HG03060 (cell line): Measurements from ENCODE around the gene CKS1B.

ENCODE experiments used
- ATAC-seq: cut with Tn5 transposase; IDR thresholded peaks from one replicate; pipeline ENCODE4 v1.9.1; 2021; ENCODE audit warnings: low read depth, moderate number of reproducible peaks; ENCODE audit not compliant: unreplicated experiment

Gene CKS1B

DNA sequence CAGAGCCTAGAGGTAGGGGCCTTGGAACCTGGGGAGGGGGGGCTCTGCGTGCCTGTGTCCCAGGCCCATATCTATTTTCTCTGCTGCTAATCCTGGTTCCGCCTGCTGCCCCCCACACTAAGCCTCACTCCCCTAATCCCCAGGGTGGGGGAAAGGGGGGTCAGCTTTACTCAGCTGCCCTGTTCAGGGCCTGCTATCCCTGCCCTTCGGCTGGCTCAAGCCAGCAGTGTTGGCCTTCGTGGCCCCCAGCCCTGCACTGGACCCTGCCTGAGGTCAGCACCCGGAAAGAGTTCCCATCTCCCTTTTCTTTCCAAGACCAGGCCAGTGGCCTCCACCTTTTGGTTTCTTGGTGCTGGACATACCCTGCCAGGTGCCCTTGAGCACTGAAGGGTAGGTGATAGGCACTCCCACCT lies 36.5 kb downstream of the CKS1B start:
- no peak for ATAC-seq

DNA sequence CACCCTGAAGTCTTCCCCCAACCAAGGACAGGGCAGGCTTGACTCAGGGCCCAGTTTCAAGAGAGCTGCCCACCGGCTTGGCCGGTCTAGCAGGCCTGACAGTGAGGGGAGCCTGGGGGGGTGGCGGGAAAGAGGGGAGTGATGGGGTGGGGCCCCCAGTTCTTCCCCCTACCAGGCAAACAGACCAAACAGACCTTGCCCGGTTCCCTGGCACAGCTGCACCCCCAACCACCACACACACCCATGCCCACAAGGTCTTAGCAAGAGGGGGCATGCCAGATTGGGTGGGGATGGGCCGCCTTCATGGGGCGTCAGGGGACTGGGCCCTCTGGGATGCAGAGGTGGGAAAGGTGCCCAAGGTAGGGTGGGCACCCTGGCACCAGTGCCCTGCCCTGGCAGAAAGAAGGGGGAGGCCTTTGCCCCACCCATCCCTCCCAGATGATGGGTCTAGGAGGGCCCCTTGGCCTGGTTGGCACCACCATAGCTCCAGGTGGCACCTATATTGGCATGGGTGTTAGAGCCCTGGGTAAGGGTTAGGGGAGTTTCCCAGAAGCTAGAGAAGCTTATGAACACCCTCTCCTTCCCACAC lies 37.0 kb downstream of the CKS1B start:
- ATAC-seq, result no peak

DNA sequence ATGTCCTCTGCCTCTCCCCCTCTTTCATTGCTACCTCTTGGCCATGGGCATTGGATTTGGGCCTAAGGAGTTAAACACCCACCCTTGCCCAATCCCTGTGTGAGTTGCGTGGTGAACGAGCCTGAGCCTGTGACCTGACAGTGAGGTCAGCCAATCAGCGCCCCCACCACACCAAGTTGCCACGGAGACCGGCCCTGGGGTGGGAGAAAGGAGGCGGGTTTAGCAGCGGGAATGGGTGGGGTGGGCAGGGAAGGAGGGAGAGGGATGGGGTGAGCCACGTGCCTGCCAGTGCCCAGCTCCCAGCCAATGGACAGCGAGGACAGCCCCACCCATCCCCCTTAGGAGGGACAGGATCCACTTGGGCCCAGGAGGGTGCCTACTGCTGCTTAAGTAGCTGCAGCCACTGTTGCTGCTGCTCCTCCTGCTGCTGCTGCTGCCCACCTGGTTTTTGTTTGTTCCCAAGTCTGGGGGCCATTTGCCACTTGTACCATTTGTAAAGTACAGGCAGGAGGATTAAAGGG lies 37.6 kb downstream of the CKS1B start:
- ATAC-seq, result no peak

DNA sequence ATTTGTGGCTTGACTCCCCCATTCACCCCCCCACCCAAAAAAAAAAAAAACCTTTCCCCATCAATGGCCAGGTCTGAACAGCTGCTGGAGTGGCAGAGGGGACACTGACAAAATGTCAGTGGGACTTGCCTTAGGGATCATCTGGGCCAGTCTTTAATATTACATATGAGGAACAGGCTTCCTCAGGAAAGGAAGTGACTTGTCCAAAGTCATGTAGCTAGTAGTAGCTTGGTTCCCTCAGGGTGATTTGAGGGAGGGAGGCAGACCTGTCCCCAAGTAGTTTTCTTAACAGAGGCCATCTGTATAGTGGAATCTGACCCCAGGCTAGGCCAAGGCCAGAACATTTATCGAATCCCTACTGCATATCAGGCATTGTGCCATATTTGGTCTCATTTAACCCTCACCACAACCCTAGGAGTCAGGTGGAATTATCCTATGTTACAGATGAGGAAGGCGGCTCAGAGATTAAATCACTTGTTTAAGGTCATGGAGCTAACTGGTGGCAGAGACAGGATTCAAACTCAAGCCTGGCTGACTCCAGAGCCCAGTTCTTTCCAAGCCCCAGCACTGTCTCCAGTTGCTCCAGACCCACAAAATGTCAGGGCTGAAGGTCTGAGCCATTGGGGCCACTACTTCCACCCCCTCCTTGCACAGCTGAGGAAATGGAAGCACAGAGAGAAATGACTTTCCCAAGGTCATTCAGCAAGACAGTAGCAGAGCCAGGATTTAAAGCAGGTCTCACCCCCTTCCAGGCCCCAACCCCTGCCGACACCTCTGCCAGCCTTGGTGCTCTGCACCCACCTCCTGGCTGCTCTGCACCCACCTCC lies 38.5 kb downstream of the CKS1B start:
- no peak for ATAC-seq

DNA sequence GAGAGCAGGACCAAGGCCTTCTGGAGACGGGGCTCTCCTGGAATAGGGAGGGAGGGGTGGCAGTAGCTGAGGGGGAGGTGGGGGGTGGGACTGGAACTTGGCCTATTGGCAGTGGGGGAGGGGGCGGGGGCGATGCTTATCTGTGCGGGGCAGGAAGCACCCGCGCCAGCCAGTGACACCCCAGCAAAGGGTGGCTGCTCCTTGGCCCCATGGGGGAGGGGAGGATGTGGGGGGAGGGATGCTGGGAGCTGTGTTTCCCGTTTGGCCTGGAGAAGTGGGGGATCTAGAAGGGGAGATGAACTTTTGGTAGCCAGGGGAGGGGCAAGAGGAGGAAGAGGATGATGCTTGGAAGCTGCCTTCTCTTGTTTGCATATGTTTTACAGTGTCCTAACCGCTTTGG lies 39.2 kb downstream of the CKS1B start:
- no peak for ATAC-seq

DNA sequence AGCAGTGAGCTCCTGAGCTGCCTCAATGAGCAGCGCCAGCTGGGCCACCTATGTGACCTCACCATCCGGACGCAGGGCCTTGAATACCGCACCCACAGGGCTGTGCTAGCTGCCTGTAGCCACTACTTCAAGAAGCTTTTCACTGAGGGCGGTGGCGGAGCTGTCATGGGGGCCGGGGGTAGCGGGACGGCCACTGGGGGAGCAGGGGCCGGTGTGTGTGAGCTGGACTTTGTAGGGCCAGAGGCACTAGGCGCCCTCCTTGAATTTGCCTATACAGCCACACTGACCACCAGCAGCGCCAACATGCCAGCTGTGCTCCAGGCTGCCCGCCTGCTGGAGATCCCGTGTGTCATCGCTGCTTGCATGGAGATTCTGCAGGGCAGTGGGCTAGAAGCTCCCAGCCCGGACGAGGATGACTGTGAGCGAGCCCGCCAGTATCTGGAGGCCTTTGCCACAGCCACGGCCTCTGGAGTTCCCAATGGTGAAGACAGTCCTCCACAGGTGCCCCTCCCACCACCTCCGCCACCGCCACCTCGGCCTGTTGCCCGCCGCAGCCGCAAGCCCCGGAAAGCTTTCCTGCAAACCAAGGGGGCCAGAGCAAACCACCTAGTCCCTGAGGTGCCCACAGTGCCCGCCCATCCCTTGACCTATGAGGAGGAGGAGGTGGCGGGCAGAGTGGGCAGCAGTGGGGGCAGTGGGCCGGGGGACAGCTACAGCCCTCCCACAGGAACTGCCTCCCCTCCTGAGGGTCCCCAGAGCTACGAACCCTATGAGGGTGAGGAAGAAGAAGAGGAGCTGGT lies 40.4 kb downstream of the CKS1B start:
- ATAC-seq, result no peak

DNA sequence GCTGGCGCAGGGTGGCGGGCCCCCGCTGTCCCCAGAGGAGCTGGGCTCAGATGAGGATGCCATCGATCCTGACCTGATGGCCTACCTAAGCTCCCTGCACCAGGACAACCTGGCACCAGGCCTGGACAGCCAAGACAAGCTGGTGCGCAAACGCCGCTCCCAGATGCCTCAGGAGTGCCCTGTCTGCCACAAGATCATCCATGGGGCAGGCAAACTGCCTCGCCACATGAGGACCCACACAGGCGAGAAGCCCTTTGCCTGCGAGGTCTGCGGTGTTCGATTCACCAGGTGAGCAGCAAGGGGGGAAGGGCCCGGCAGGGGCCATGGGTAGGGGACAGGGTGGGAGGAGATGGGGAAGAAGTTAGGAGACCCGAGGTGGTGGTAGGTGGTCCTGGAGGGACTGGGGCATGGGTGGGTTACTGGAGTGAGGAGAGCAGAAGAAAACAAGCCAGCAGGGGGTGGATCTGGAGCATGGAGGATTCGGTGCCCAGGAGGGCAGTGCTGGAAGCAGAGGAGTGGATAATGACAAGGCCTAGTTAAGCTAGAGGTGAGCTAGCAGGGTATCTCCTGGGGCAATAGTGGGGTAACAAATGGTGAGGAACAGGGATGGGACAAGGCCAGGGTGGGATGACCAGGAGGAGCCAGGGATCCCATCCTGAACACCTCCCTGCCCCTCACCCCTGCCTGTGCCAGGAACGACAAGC lies 41.2 kb downstream of the CKS1B start:
- ATAC-seq, result no peak

DNA sequence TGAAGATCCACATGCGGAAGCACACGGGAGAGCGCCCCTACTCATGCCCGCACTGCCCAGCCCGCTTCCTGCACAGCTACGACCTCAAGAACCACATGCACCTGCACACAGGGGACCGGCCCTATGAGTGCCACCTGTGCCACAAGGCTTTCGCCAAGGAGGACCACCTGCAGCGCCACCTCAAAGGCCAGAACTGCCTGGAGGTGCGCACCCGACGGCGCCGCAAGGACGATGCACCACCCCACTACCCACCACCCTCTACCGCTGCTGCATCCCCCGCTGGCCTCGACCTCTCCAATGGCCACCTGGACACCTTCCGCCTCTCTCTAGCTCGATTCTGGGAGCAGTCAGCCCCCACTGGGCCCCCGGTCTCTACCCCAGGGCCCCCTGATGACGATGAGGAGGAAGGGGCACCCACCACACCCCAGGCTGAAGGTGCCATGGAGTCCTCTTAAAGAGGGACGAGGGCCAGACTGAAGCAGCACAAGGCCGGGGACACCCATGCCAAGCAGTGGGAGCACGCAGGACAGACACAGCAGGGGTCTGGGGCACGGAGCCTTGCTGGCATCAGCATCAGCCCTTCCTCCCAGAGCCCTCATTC lies 41.9 kb downstream of the CKS1B start:
- ATAC-seq, result no peak

DNA sequence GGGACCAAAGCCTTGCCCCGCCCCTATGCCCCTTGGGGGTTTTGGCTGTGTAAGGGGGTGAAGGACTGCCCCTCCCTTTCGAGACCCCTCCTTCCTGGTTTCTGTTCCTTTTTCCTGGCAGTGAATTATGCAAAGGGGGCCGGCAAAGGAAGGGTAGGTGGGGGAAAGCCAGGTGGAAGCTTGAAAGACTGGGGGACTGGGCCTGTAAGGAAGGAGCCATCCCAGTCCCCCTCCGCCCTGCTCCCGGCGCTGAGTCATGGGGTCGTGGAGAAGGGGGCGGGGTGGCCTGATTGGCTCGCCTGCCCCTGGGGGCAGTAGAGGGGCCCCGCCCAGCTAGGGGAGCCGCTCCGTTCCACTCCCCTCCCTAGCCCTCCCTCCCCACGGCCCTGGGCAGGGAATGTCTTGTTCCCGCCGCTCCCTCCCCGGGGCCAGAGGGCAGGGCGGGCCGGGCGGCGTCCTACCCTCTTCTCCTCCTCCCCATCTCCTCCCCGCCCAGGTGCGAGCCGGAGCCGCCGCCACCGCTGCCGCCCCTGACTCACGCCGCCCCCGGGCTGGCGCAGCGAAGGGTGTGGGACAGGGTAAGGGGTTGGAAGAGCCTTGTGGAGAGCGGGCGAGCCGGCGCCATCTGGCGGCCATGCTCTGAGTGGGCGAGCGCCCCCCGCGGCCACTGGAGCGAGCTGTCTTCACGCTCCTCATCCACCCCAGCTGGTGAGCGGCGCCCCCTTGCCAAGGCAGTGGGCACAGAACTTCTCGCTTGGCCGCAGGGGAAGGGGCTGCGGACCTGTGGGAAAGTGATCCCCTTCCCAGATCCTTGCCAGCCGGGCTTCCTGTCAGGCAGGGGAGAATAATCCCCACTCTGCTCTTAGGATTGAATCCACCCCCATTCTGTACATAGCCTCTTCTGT lies 42.8 kb downstream of the CKS1B start:
- ATAC-seq, result no peak

DNA sequence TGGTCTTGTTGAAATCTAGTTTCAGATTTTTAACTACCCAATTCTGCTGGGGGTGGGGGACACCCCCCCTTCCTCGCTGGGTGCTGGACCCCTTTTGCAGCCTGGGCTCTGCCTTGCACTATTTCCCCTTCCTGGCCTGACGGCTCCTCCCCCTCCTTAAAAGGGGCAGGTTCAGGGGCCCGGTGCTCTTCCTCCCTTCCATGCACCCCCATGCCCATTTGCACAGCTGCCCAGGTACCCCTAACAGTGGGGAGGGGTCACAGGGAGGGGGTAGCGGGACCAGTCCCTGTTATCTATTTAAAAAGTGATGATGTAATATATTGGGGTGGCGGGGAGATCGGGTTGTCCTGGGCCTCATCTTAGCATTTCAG lies 43.5 kb downstream of the CKS1B start:
- ATAC-seq, result no peak

DNA sequence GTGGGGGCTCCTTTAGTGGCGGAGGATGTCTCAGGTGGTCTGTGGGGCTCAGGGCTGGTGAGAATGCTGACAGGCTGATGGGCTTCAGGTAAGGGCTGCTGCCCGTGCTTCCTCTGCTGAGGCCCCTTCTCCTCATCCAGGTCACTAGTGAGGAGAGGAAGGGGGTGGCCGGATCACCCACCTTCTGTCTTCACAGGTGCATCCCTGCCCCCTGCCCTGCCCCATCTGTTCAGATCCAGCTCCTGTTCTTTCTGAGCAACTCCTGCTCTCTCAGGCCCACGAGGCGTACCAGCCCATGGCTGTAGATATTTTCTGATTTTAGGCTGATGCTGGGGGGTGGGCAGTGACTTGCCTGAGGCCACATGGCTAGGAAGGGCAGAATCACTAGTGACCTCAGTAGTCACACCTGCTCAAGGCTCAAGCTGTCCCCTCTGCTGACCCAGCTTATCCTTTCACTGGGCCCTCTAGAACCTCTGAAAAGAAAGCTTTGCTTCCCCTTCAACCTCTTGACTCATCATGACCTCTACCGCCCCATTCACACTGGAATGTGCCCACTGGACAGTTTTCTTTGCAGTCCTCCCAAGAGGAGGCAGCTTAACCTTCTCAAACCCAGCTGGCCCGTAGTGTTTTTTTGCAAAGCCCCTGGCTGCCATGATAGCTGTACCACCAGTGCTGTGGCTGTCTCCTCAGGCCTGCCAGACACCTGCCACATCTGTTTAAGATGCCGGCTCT lies 44.3 kb downstream of the CKS1B start:
- no peak for ATAC-seq

DNA sequence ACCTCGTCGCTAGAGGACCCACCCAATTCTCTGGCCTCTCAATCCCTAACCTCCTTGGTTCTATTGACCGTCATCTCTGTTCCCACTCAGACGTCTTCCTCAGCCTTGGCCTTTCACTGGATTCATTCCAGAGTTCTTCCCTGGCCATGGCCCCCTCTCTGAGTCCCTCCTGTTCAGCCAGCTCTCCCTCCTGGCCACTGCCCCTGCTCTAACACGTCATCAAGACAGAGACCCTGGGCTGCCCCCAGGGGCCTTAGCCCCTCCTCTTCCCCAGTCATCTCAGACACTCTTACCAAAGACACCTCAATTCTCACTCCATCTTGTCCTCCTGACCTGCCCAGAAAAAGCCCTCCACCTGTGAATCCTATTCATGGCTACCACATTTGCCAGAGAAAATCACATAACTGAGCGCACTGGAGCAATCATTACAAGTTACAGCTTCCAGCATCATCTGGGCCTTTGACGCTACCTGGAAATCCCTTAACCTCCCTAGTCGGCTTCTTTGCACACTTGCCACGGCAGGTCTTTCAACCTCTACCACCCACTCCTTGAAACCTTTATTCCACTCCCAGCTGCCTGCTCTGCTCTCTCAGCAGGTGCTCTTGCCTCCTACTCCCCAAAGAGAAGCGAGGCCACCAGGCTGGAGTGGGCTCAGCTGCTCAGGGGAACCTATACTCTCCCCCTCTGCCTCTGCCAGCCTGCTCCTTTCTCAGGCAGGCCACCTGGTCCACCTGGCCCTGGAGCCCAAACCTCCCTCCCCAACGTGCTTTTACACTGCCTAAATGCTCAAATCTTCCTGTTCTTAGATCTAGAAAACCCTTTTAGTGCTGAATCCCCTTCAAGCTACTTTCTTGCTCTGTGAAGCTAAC lies 45.1 kb downstream of the CKS1B start:
- ATAC-seq, result no peak

DNA sequence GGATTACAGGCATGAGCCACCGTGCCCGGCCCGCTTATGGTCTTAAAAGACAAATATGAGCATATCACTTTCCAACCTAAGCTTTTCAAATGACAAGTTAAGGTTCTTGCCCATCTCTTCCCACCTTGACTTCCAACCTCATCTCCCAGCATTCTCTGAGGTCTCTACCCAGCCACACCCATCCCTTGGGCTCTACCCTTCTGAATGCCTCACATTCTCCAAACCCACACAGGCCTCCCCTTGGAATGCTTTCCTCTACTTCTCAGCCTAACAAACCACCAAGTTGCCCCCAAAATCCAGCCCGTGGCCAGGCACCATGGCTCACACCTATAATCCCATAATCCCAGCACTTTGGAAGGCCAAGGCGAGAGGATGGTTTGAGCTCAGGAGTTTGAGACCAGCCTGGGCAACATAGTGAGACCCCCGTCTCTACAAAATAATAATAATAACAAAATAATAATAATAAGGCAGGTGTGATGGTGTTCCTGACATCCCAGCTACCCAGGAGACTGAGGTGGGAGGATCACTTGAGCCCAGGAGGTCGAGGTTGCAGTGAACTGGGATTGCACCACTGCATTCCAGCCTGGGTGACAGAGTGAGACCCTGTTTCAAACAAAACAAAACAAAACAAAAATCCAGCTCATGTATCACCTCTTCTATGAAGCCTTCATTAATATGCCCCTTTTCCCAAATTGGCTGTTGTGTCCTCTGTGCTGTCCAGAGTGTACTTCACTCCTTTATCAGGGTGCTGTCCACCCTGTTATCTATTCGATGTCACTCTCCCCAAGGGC lies 47.9 kb downstream of the CKS1B start:
- ATAC-seq, result no peak

DNA sequence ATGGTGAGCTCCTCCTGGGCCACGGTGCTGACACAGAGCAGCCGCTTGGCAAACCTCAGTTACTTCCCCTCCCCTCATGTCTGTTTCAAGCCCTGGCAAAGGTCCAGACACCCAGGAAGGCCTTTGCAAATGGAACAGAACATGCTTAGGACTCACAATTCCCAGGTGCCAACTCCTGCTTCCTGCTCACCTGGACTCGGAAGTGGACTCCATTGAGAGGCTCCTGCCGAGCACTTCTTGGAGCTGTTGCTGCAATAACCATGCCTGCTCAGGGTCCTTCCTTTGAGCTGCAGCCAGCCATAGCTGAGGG lies 48.4 kb downstream of the CKS1B start:
- no peak for ATAC-seq

DNA sequence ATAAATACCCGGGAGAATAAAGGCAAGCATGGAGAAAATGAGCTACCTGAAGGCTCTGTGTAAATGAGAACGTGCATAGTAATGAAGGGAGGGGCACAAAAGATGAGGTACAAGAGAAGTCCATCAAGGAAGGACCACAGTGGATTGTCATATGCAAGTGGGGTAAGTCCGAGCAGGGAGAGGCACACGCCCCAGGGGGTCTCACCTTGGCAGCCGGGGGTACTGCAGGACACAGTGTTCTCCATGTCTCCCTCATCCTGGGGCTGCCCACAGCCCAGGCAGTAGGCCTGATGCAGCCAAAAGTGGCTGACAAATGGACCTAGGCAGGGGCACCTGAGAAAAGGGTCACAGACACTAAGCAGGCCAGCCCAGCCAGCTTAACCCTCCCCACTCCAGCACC lies 49.1 kb downstream of the CKS1B start:
- no peak for ATAC-seq

DNA sequence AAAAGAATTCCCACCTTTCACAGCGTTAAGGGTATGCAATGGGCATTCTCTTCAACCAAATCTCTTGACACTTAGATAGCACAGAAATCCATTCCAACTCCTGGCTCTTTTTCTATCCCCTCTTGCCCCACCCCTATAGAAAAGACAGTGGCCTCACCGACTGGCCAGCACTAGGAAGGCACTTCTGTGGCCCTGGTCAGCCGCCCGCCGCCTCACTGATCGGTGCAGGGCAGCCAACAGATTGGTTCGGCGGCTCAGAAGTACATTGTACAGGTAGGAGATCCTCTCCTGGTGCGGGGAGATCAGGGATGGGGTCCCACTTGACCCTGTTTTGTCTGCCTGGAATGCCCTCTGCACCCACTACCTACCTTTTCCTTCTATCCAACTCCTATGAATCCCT lies 49.8 kb downstream of the CKS1B start:
- no peak for ATAC-seq

DNA sequence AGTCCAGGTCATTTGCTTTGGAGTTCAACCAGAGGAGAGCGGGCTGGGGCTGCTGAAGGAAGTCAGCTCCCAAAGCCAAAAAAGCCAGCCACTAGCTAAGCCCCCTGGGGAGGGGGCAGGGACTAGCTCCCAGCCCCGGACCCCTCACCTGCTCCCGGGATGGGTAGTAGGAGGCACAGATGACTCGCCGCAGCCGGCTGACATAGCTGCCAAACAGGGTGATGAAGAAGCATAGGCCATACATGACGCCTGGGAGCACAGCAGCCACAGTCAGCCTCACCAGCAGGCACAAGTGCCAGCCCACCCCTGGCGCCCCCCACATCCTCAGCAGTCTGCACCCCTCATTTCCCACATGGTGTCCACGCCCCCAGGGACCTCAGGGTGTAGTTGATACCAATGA lies 51.7 kb downstream of the CKS1B start:
- no peak for ATAC-seq
